Measurements from ENCODE around the gene RPE65. TPM values are rescaled to one million over a fixed set of nuclear protein-coding genes. Genes with fewer than 3 reads are reported as not detected.

The RPE65 gene
- total and polyA plus RNA-seq, 2 of the 4 experiments (the other 2 are of a cell fraction) = under 0.01 TPM; not detected in 1

DNA sequence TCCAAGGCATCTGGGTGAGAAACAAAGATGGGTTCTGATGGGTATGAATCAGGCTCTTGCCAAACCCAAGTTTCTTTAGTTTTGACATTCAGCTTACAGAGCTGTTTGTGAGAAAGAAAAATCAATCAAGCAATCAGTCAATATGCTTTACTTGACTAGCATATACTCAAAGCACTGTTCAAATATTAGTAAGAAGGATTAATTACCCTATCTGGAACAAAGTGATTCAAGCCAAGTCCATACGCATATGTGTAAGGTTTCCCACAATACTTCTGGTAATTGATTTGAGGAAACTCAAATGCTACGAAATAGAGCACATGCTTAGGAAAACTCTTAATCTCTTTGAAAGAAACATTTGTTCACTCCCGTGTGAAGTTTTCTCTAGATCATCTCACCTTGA lies 18.7 kb downstream of the RPE65 start:
- in situ Hi-C loops (cut with MboI; ENCODE audit: low sequenced_read_pairs) = no loop called here

More for the DNA sequence above, 18.7 kb downstream of the RPE65 start:
- H3K79me1 ChIP-seq (ENCODE audit: low read depth in 1 of 2, low read length in 2 of 2) = no peaks in the 10 kb centered on the region
- no peaks in the 10 kb centered on the region for H3K36me3 ChIP-seq (ENCODE audit: control insufficient read depth, insufficient read depth, low read length)
- H3K9me3 ChIP-seq (ENCODE audit: control insufficient read depth, insufficient read depth, low read length) = no peaks in the 10 kb centered on the region
- H4K91ac ChIP-seq (ENCODE audit: insufficient read depth, low read depth, low read length) = no peak overlapping the region
- H3K4me1 ChIP-seq (ENCODE audit: control insufficient read depth, insufficient read depth, low read length) = peaks cover 2% of the 10 kb centered on the region
- intact Hi-C loops (cut with micrococcal nuclease) (no loop called here), dilution Hi-C loops (cut with HindIII; ENCODE audit: low sequenced_read_pairs, unreplicated experiment) (no loop called here)
- no peak overlapping the region for H2BK120ac ChIP-seq (ENCODE audit: low read depth, low read length)
- H4K5ac ChIP-seq (ENCODE audit: low read depth, low read length) = no peak overlapping the region
- H4K20me1 ChIP-seq (ENCODE audit: insufficient read depth, low read length) = no peaks in the 10 kb centered on the region
- no peak overlapping the region for H3K9ac ChIP-seq (ENCODE audit: low read depth, low read length)
- H2AK5ac ChIP-seq (ENCODE audit: low read depth, low read length) = no peak overlapping the region; the same call in 1 of the 2 replicates
- no TSS peak for BruUV-seq (replicated peaks)
- H3K9me1 ChIP-seq (ENCODE audit: insufficient read depth, low read length) = no peaks in the 10 kb centered on the region
- ATAC-seq (ENCODE audit: low read depth) = no peak
- no peak overlapping the region for H3K4ac ChIP-seq (ENCODE audit: low read depth, low read length)
- H3K23ac ChIP-seq (ENCODE audit: low read depth, low read length) = no peak overlapping the region
- H4K8ac ChIP-seq (ENCODE audit: low read depth in 2 of 2, low read length in 2 of 2) = no peak overlapping the region
- H3K4me2 ChIP-seq (ENCODE audit: low read depth, low read length) = no peak overlapping the region
- no peak overlapping the region for H3K4me3 ChIP-seq (ENCODE audit: insufficient read depth, low read depth, low read length)
- DNase-seq = no peak
- CTCF ChIA-PET = interaction anchor here (2.8 kb wide), 1 partner anchor 12 kb away, joined by 8 read pairs; no protein-coding TSS in a partner anchor
- H3K56ac ChIP-seq (ENCODE audit: extremely low read depth, insufficient read depth, low read length) = no peak overlapping the region
- no peak overlapping the region for H3K18ac ChIP-seq (ENCODE audit: low read depth, low read length)
- POLR2A ChIA-PET (ENCODE audit: unreplicated experiment) = no interaction called here
- H2BK15ac ChIP-seq (ENCODE audit: low read depth, low read length) = no peak overlapping the region
- H2BK20ac ChIP-seq (ENCODE audit: low read depth, low read length) = no peak overlapping the region
- no peak overlapping the region for H3K14ac ChIP-seq (replicated peaks; ENCODE audit: low read depth, low read length)
- H2BK5ac ChIP-seq (ENCODE audit: low read depth, low read length, poor library complexity, severe bottlenecking) = no peak overlapping the region
- H3K27ac ChIP-seq (ENCODE audit: insufficient read depth, low read length) = no peak overlapping the region
- no peaks in the 10 kb centered on the region for H3K27me3 ChIP-seq (ENCODE audit: control insufficient read depth, insufficient read depth, low read length)
- TF ChIP-seq CHD1 (IDR thresholded peaks at IDR 0.05; ENCODE audit: low read depth, low read length) (no peak), RCOR1 (IDR thresholded peaks at IDR 0.05; ENCODE audit: insufficient replicate concordance, low read length) (no peak), FOS (IDR thresholded peaks at IDR 0.05; ENCODE audit: low read depth, low read length) (no peak), MAZ (IDR thresholded peaks at IDR 0.05; ENCODE audit: borderline replicate concordance, low read depth, low read length) (no peak)
- WGBS, 2 experiments (ENCODE audit: extremely low coverage in 2 of 2, insufficient read length in 1 of 2) = no CpG with 5 or more reads among the region's 3 CpGs
- H2AFZ ChIP-seq (replicated peaks; ENCODE audit: low read length, poor library complexity) = no peak overlapping the region
- no peak overlapping the region for H2AK9ac ChIP-seq (replicated peaks; ENCODE audit: low read depth, low read length, poor library complexity)

Data from IMR-90 (cell line).